Muscle of leg (tissue), 11 donors: ENCODE results near the gene GABRP. TPM values are rescaled to one million over a fixed set of nuclear protein-coding genes. Genes with fewer than 3 reads are reported as not detected.

ENCODE experiments used
- DNase-seq: peaks from one replicate; pipeline ENCODE4 v3.0.0; 2013
- H3K27ac ChIP-seq: one replicate; pipeline ENCODE4 v1.5.1; 2013; ENCODE audit warnings: mild to moderate bottlenecking, low read length, control low read depth
- H3K27me3 ChIP-seq: one replicate; pipeline ENCODE4 v1.6.1; 2013; ENCODE audit warnings: low read length; ENCODE audit not compliant: control insufficient read depth, insufficient read depth
- H3K36me3 ChIP-seq: one replicate; pipeline ENCODE4 v1.6.1; 2013; ENCODE audit warnings: low read length; ENCODE audit not compliant: control insufficient read depth, insufficient read depth
- H3K4me1 ChIP-seq: one replicate; pipeline ENCODE4 v1.6.1; 2013; ENCODE audit warnings: low read length; ENCODE audit not compliant: control insufficient read depth, insufficient read depth
- H3K4me3 ChIP-seq: one replicate; pipeline ENCODE4 v1.5.1; 2013; ENCODE audit warnings: low read length, control low read depth
- H3K9me3 ChIP-seq: replicated peaks from 2 replicates; pipeline ENCODE4 v1.6.1; 2013; ENCODE audit warnings: low read depth, low read length; ENCODE audit not compliant: control insufficient read depth
- WGBS: methylation state at CpG from one replicate; pipeline ENCODE4 v1.1.5; 2013; ENCODE audit warnings: missing lambda C conversion rate; ENCODE audit not compliant: insufficient coverage; 5-methylcytosine and 5-hydroxymethylcytosine counted together
- polyA plus RNA-seq, 8 donors: library from polyadenylated mRNA; unstranded; fragments of 120-200 nt; gene quantifications; one replicate each; pipeline versions ENCODE4 v1.2.1 to v1.2.3, GENCODE V29; 2013; ENCODE audit warnings: inconsistent platforms in 1 of 8, low replicate concordance in 1 of 8; ENCODE audit not compliant: insufficient read length in 8 of 8, insufficient read depth in 1 of 8
- total RNA-seq: library from RNA; stranded (reverse); fragments of 120-200 nt; gene quantifications from one replicate; pipeline ENCODE4 v1.2.4, GENCODE V29; 2013

GABRP gene
- total and polyA plus RNA-seq, 9 donors, result 0.13 to 1.2 (median 0.63) TPM

DNA sequence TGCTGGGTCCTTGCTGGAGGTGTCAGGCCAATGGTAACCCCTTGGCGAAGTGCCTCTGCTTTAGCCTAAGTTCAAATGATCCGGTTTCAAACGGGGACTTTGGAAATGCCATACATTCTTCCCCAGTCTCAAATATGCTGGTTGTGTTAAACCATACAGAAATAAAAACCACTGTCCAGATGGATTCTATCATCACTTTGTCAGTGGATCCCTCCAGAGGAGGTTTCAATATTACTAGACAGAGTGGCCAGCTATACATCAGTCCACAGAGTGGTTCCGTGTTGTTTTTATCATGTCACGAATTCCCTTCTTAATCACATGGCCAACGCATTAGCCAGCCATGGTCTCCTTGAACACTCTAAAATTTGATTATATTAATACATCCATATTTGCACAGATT, 71.0 kb downstream of the GABRP start:
- no peak overlapping the region for H3K27ac ChIP-seq
- no peaks in the 10 kb centered on the region for H3K4me1 ChIP-seq
- no peaks in the 10 kb centered on the region for H3K9me3 ChIP-seq
- H3K4me3 ChIP-seq, result no peak overlapping the region
- no peaks in the 10 kb centered on the region for H3K36me3 ChIP-seq
- 88% methylated on average over 1 of the region's 6 CpGs for WGBS
- no peak for DNase-seq
- H3K27me3 ChIP-seq, result no peaks in the 10 kb centered on the region

DNA sequence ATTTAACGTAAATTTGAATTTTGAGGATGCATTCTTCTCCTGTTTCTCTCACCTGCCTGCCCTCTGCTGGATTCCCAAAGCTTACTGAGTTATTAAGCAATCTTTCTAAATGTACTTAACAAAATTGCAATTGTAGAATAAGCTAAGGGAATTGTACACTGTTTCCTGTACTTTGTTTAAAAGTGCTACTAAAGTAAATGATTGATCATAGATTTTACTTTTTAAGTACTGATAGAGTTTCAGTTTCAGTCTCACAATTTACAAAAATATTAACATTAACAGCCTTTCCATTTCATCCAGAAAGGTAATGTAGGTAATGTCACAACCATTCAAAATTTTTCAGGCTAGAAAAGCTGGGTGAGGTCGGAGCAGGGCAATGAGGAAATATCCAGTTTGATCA, 73.5 kb downstream of the GABRP start:
- Histone ChIP-seq H3K4me3 (no peak overlapping the region), H3K27ac (no peak overlapping the region), H3K9me3 (peaks cover 10% of the 10 kb centered on the region), H3K27me3 (no peaks in the 10 kb centered on the region), H3K36me3 (no peaks in the 10 kb centered on the region), H3K4me1 (no peaks in the 10 kb centered on the region)
- DNase-seq, result no peak
- WGBS, result no CpG with 5 or more reads among the region's 2 CpGs

DNA sequence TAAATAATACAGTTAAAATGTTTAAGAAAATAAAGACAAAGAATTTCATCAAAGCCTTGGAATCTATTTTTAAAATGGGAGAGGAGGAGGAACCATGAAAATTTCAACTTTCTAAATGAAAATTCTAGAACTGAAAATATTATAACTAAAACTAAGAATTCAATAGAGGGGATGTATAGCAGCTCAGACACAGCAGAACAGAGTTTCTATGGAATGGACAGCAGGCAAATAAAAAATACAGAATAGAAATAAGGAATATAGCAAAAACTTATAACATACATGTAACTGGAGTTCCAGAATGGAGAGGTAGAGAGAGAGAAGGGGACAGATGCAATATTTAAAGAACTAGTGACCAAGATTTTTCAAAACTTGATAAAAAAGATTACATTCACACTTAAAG, 76.9 kb downstream of the GABRP start:
- no peak overlapping the region for H3K27ac ChIP-seq
- H3K4me1 ChIP-seq, result no peaks in the 10 kb centered on the region
- H3K27me3 ChIP-seq, result no peaks in the 10 kb centered on the region
- no peak overlapping the region for H3K4me3 ChIP-seq
- DNase-seq, result no peak
- no peaks in the 10 kb centered on the region for H3K36me3 ChIP-seq
- H3K9me3 ChIP-seq, result peaks cover 10% of the 10 kb centered on the region

DNA sequence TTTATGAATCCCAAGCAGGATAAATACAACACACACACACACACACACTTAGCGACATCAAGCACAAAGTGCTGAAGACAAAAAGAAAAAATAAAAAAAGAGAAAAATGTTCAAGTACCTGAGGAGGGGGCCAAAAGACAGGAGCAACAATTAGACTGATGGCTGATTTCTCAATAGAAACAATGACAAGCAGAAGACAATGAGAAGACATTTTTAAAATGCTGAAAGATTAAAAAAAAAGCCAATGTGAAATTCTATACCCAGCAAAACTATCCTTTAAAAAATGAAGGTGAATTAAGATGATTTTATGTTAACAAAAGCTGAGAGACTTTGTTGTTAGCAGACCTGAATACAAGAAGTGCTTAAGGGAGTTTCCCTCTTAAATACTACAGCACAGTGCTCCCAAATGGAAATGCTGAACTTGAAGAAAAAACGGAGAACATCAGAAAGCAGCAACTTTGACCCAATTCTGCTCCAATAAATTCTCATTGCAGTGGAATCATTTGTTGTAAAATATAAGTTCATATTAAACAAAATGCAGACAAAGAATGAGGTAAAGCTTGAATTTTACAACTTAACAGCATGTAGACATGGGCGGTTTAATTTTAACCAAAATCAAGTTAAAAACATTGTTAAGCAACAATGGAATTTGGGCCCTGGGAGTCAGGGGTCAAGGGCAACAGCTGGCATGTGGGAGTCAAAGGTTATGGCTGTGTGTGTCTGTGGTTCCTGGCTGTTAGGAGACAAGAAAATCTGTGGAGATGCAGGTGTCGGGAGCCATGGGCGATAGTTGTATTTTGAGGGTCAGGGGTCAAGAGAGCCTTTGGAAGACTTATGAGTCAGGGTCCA, 77.5 kb downstream of the GABRP start:
- no peak overlapping the region for H3K4me3 ChIP-seq
- peak; percentile 14 for DNase-seq

DNA sequence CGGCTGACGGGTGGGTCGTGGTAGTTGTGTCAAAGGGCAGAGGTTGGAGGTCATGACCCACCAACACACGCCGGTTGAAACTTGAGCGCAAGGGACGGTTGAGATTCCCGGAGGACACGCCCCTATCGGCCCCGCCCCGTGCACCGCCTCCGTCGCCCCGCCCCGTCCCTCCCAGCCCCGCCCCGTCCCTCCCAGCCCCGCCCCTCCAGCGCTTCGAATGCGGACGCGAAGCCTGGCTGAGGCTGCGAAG, 78.1 kb downstream of the GABRP start:
- no peak overlapping the region for H3K27ac ChIP-seq
- H3K4me3 ChIP-seq, result no peak overlapping the region
- WGBS, result 2% methylated on average over 26 of the region's 26 CpGs

More for the DNA sequence above, 77.5 kb downstream of the GABRP start:
- WGBS, result no CpG with 5 or more reads among the region's 5 CpGs
- Histone ChIP-seq H3K4me1 (no peaks in the 10 kb centered on the region), H3K9me3 (peaks cover 10% of the 10 kb centered on the region), H3K36me3 (no peaks in the 10 kb centered on the region), H3K27ac (no peak overlapping the region), H3K27me3 (no peaks in the 10 kb centered on the region)

DNA sequence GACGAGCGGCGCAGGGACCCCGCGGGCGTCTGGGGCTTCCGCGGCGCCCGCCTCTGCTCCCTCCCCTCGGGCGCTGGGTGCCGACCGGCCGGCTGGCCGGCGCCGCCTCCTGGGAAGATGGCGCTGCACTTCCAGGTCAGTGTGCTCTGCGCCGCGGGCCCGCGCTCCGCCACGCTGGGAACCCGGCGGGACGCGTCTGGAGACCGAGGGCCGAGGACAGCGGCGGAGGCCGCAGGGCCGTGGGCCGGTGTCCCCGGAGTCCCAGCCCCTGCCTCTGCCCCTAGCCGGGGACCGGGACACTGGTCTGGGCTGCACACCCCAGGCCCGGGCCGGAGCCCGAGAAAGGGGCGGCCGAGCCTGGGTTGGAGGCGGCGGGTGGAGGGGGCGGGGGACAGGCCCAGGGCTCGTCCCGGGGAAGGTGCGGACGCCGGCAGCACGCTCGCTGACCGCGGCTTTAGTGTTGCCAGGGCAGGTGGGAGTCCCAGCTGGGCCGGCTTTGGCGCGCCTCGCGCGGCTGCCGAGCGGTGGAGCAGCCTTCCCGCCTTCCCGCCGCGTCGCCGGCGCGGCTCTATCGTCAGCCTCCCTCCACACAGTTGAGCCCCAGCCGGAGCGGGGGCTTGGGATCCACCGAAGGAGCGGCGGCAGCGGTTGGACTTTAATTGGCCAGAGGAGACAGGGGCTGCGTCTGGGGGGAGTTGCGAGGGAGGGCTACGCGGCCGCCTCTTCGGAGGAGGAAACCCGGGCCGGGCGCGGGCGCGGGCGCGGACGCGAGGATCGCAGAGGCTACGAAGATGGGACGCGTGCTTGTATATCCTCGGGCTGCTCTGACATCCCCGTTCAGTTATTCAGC, 78.6 kb downstream of the GABRP start, which contains the start of gene RANBP17:
Gene RANBP17 (plus strand): TSS at position 102 of the 850 bp plus-strand sequence.
- WGBS, result under 1% methylated on average over 77 of the region's 102 CpGs

More for the DNA sequence above, 78.1 kb downstream of the GABRP start:
- H3K27me3 ChIP-seq, result no peaks in the 10 kb centered on the region
- H3K9me3 ChIP-seq, result peaks cover 10% of the 10 kb centered on the region
- no peak for DNase-seq
- H3K4me1 ChIP-seq, result no peaks in the 10 kb centered on the region
- H3K36me3 ChIP-seq, result no peaks in the 10 kb centered on the region

DNA sequence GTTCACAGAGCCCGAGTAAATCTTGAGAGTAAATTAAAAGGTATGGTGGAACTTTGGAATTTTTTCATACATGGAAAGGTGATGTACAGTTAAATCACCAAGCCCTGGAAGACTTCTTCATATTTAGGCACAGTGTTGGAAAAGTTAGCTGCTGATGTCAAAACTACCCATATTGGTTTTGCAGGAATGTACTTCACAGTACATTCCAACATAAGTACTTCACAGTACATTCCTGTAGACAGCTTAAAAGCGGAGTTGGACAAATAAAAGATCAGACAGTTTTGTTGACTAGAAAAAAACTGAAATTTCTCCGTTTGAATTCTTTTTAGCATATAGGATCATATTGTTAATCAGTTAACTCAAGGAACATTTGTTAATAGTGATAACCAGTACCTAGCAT, 80.1 kb downstream of the GABRP start:
- WGBS, result 100% methylated on average over 1 of the region's 3 CpGs
- H3K4me1 ChIP-seq, result no peaks in the 10 kb centered on the region
- DNase-seq, result no peak
- peaks cover 10% of the 10 kb centered on the region for H3K9me3 ChIP-seq
- H3K27me3 ChIP-seq, result no peaks in the 10 kb centered on the region
- H3K36me3 ChIP-seq, result no peaks in the 10 kb centered on the region
- H3K27ac ChIP-seq, result no peak overlapping the region
- H3K4me3 ChIP-seq, result no peak overlapping the region

More for the DNA sequence above, 78.6 kb downstream of the GABRP start, which contains the start of gene RANBP17:
- Histone ChIP-seq H3K27me3 (no peaks in the 10 kb centered on the region), H3K9me3 (peaks cover 10% of the 10 kb centered on the region), H3K4me1 (no peaks in the 10 kb centered on the region), H3K36me3 (no peaks in the 10 kb centered on the region), H3K4me3 (peak within 1 kb of the TSS; percentile 68), H3K27ac (peak within 1 kb of the TSS; percentile 63)
- peak; percentile 78 for DNase-seq

Other genes starting within 250 kb of the GABRP start
- 21.3 TPM for gene RANBP17, start 78.3 kb downstream of the GABRP start, total RNA-seq
- gene RANBP17, start 78.3 kb downstream of the GABRP start, polyA plus RNA-seq, result 10 to 100 TPM in 1 of 8 donors, 1 to 10 TPM in 7; 5.4 to 10.6 (median 7.9) TPM